HEK293T (cell line): ENCODE measurements around the gene CACNG6.

ENCODE experiments used
- ARNT ChIP-seq: fragments of 450-650 bp; IDR thresholded peaks from 2 replicates; pipeline ENCODE4 v1.6.1; 2017; ENCODE audit warnings: mild to moderate bottlenecking
- BHLHE40 ChIP-seq: fragments of 450-650 bp; IDR thresholded peaks from 2 replicates; pipeline ENCODE4 v1.6.1; 2016; ENCODE audit warnings: mild to moderate bottlenecking, moderate library complexity, borderline replicate concordance
- ELF4 ChIP-seq: fragments of 450-650 bp; IDR thresholded peaks from 2 replicates; pipeline ENCODE4 v1.6.1; 2017; ENCODE audit warnings: antibody characterized with exemption
- FOXK2 ChIP-seq: fragments of 450-650 bp; IDR thresholded peaks from 2 replicates; pipeline ENCODE4 v1.6.1; 2016; ENCODE audit warnings: mild to moderate bottlenecking
- FOXM1 ChIP-seq: fragments of 450-650 bp; IDR thresholded peaks from 2 replicates; pipeline ENCODE4 v1.6.1; 2017; ENCODE audit warnings: mild to moderate bottlenecking, borderline replicate concordance
- HDGF ChIP-seq: fragments of 450-650 bp; IDR thresholded peaks from 2 replicates; pipeline ENCODE4 v1.6.1; 2017; ENCODE audit warnings: antibody characterized with exemption, borderline replicate concordance
- LEF1 ChIP-seq: fragments of 450-650 bp; IDR thresholded peaks from 2 replicates; pipeline ENCODE4 v1.6.1; 2017; ENCODE audit warnings: mild to moderate bottlenecking, borderline replicate concordance
- NFRKB ChIP-seq: fragments of 450-650 bp; IDR thresholded peaks from 2 replicates; pipeline ENCODE4 v1.6.1; 2016; ENCODE audit warnings: mild to moderate bottlenecking, moderate library complexity
- SP1 ChIP-seq: fragments of 450-650 bp; IDR thresholded peaks from 2 replicates; pipeline ENCODE4 v1.6.1; 2017
- SUZ12 ChIP-seq: fragments of 450-650 bp; IDR thresholded peaks from 2 replicates; pipeline ENCODE4 v1.6.1; 2016; ENCODE audit warnings: mild to moderate bottlenecking
- TARDBP ChIP-seq: fragments of 450-650 bp; IDR thresholded peaks from 2 replicates; pipeline ENCODE4 v1.6.1; 2016
- ZNF384 ChIP-seq: fragments of 450-650 bp; IDR thresholded peaks from 2 replicates; pipeline ENCODE4 v1.6.1; 2016

- TF ChIP-seq SUZ12 (no peak), HDGF (no peak), SP1 (no peak), BHLHE40 (no peak), LEF1 (no peak), TARDBP (no peak), ZNF384 (no peak), ARNT (no peak), FOXM1 (no peak), NFRKB (no peak), FOXK2 (no peak), ELF4 (no peak)
These were observed 38.6 kb downstream of the CACNG6 start for GRCh38 chr19:54029930-54030490.
